Activated B cell treated with CpG ODN at 0.5 μM for 24 hours (primary cell): ENCODE measurements around the gene WNT7B. TPM values are rescaled to one million over a fixed set of nuclear protein-coding genes. Genes with fewer than 3 reads are reported as not detected.

ENCODE experiments used
- ATAC-seq: fragments of 200-7000 bp; cut with Tn5 transposase; one replicate; pipeline ENCODE4 v1.10.0; 2021; ENCODE audit warnings: low read depth, mild to moderate bottlenecking, moderate library complexity
- CTCF ChIA-PET: fragments of 350-600 bp; sonication (Branson Sonifier 250); formaldehyde crosslinking; loops from one replicate; lab custom pipeline; 2021; ENCODE audit warnings: antibody characterized with exemption; lab: Charles Lee
- POLR2A ChIA-PET: fragments of 350-600 bp; sonication (Branson Sonifier 250); formaldehyde crosslinking; loops from one replicate; lab custom pipeline; 2021; ENCODE audit warnings: antibody characterized with exemption; lab: Charles Lee
- DNase-seq: peaks from one replicate; pipeline ENCODE4 v3.0.0; 2022
- H3K27ac Mint-ChIP-seq: one replicate; pipeline ENCODE4 v1.8.0; 2020; ENCODE audit warnings: mixed read lengths
- H3K27me3 Mint-ChIP-seq: one replicate; pipeline ENCODE4 v1.8.0; 2021; ENCODE audit warnings: mixed read lengths
- H3K36me3 Mint-ChIP-seq: one replicate; pipeline ENCODE4 v1.8.0; 2021; ENCODE audit warnings: low read depth, mixed read lengths
- H3K4me1 Mint-ChIP-seq: one replicate; pipeline ENCODE4 v1.8.0; 2021; ENCODE audit warnings: mixed read lengths
- H3K4me3 Mint-ChIP-seq: one replicate; pipeline ENCODE4 v1.8.0; 2020; ENCODE audit warnings: mild to moderate bottlenecking, mixed read lengths
- H3K9me3 Mint-ChIP-seq: one replicate; pipeline ENCODE4 v1.8.0; 2020; ENCODE audit warnings: mixed read lengths
- CTCF ChIP-seq: fragments of 200-600 bp; IDR thresholded peaks from one replicate; pipeline ENCODE4 v1.8.0; 2022; ENCODE audit warnings: antibody characterized with exemption, mild to moderate bottlenecking
- intact Hi-C: fragments of 100-400 bp; cut with micrococcal nuclease; formaldehyde crosslinking; loops from one replicate; pipeline ENCODE4 v1.15.1; 2024
- total RNA-seq: library from RNA; stranded (reverse); gene quantifications from 2 replicates; pipeline ENCODE4 v1.2.3, GENCODE V29; 2022

Gene WNT7B
- total RNA-seq, 1 donor from 2014 or later: not detected

DNA sequence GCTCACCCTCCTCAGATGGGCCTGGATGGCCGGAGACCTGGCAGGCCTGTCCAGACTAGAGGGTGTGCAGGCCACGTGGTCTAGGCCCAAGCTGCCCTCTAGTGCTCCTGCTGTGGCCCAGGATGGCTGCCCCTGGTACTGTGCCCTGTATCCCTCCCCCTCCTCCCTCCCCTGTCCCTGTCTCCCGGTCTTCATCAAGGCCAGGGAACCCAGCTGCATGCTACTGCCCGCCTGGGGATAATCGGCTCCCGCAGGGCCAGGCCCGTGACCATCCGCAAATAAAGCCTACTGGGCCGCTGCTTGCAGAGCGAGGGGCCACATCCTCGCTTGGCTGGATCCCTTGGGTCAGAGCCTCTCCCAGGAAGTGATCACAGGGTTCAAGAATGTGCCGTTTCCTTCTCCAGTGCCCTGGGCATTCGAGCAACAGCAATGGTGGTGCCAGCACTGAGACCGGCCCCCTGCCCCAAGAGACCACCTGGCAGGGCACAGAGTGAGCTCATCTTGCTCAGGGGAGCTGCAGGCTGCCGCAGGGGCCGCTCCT lies 51.1 kb downstream of the WNT7B start:
- Mint-ChIP-seq H3K27me3 (no peaks in the 10 kb centered on the region), H3K27ac (no peak overlapping the region), H3K36me3 (no peaks in the 10 kb centered on the region), H3K9me3 (no peaks in the 10 kb centered on the region), H3K4me3 (no peak overlapping the region), H3K4me1 (no peaks in the 10 kb centered on the region)
- no peak for TF ChIP-seq CTCF
- ChIA-PET POLR2A (no interaction called here), CTCF (no interaction called here)
- ATAC-seq: no peak
- intact Hi-C loops: no loop called here
- DNase-seq: no peak

GRCh38 chr22:45923835-45924234 lies 53.1 kb downstream of the WNT7B start:
- CTCF ChIA-PET: no interaction called here
- Mint-ChIP-seq H3K4me1 (no peaks in the 10 kb centered on the region), H3K4me3 (no peak overlapping the region), H3K36me3 (no peaks in the 10 kb centered on the region), H3K27ac (no peak overlapping the region), H3K9me3 (no peaks in the 10 kb centered on the region), H3K27me3 (no peaks in the 10 kb centered on the region)
- POLR2A ChIA-PET: no interaction called here
- TF ChIP-seq CTCF: no peak
- DNase-seq: no peak
- intact Hi-C loops: no loop called here
- ATAC-seq: no peak

- ATAC-seq: no peak
- no peaks in the 10 kb centered on the region for H3K36me3 Mint-ChIP-seq
Measured at GRCh38 chr22:45923212-45923611, 53.8 kb downstream of the WNT7B start.

GRCh38 chr22:45922661-45923060 lies 54.3 kb downstream of the WNT7B start:
- Mint-ChIP-seq H3K9me3 (no peaks in the 10 kb centered on the region), H3K4me1 (no peaks in the 10 kb centered on the region), H3K27me3 (peaks cover 2% of the 10 kb centered on the region), H3K27ac (no peak overlapping the region), H3K4me3 (no peak overlapping the region), H3K36me3 (no peaks in the 10 kb centered on the region)
- ChIA-PET CTCF (no interaction called here), POLR2A (no interaction called here)
- intact Hi-C loops: no loop called here
- ATAC-seq (no peak), DNase-seq (no peak)
- no peak for TF ChIP-seq CTCF

More at GRCh38 chr22:45923212-45923611, 53.8 kb downstream of the WNT7B start:
- no peaks in the 10 kb centered on the region for H3K27me3 Mint-ChIP-seq
- H3K27ac Mint-ChIP-seq: no peak overlapping the region
- no peaks in the 10 kb centered on the region for H3K9me3 Mint-ChIP-seq
- no peak overlapping the region for H3K4me3 Mint-ChIP-seq
- no peaks in the 10 kb centered on the region for H3K4me1 Mint-ChIP-seq
- TF ChIP-seq CTCF: no peak
- ChIA-PET POLR2A (no interaction called here), CTCF (no interaction called here)
- intact Hi-C loops: no loop called here
- DNase-seq: no peak

- no peak for DNase-seq
- no peak for ATAC-seq
- Mint-ChIP-seq H3K4me3 (no peak overlapping the region), H3K27me3 (peaks cover 6% of the 10 kb centered on the region), H3K9me3 (no peaks in the 10 kb centered on the region), H3K4me1 (no peaks in the 10 kb centered on the region), H3K27ac (no peak overlapping the region), H3K36me3 (no peaks in the 10 kb centered on the region)
- TF ChIP-seq CTCF: no peak
- ChIA-PET CTCF (no interaction called here), POLR2A (no interaction called here)
- intact Hi-C loops: no loop called here
Measured at GRCh38 chr22:45922256-45922655, 54.7 kb downstream of the WNT7B start.
